GM12878 (cell line): Measurements from ENCODE around the gene MAPKAPK3. TPM values are rescaled to one million over a fixed set of nuclear protein-coding genes. Genes with fewer than 3 reads are reported as not detected.

ENCODE experiments used
- ATAC-seq: fragments of 200-7000 bp; cut with Tn5 transposase; 3 replicates; pipeline ENCODE4 v1.9.1; 2020; ENCODE audit warnings: mild to moderate bottlenecking, moderate library complexity
- BruUV-seq: library from RNA; stranded (reverse); fragments of 400-500 nt; replicated peaks from 2 replicates; lab custom pipeline; 2021; lab: Mats Ljungman, UMichigan
- CTCF ChIA-PET: fragments of 300-600 bp; sonication (Branson Sonifier 250); formaldehyde crosslinking; extraction: SDS; loops from one replicate; lab custom pipeline; 2021; ENCODE audit warnings: inconsistent platforms; lab: Yijun Ruan, JAX
- POLR2A ChIA-PET: fragments of 350-600 bp; formaldehyde crosslinking; extraction: SDS; loops from one replicate; lab custom pipeline; 2021; ENCODE audit warnings: inconsistent platforms; lab: Charles Lee
- RAD21 ChIA-PET: fragments of 300-600 bp; sonication (Branson Sonifier 250); formaldehyde crosslinking; loops from one replicate; lab custom pipeline; 2023; ENCODE audit warnings: antibody characterized with exemption; ENCODE audit not compliant: unreplicated experiment; lab: Charles Lee
- SMC1A ChIA-PET: fragments of 300-600 bp; sonication (Branson Sonifier 250); formaldehyde crosslinking; loops from one replicate; lab custom pipeline; 2023; ENCODE audit not compliant: unreplicated experiment, uncharacterized antibody; lab: Charles Lee
- DNase-seq: peaks from one replicate; pipeline ENCODE4 v3.0.0-alpha.2; 2011; ENCODE audit warnings: low read depth, low spot score
- FAIRE-seq: peaks from 3 replicates; lab custom pipeline; 2011; peaks lifted over from hg19 to GRCh38; lab: Jason Lieb, UNC
- H2AFZ ChIP-seq: 2 replicates; pipeline ENCODE4 v1.6.0; 2011; ENCODE audit warnings: low read depth, low read length, control low read depth; ENCODE audit not compliant: control insufficient read depth
- H3K27ac ChIP-seq: 2 replicates; pipeline ENCODE4 v1.5.1; 2011; ENCODE audit warnings: control low read depth; ENCODE audit not compliant: control insufficient read depth, insufficient read depth
- H3K27me3 ChIP-seq, 2 experiments: replicated peaks in 1 of 2; 2 replicates each; pipeline versions ENCODE4 v1.6.0 to v1.6.1; 2011; ENCODE audit warnings: low read length in 1 of 2; ENCODE audit not compliant: control insufficient read depth in 2 of 2, insufficient read depth in 2 of 2
- H3K36me3 ChIP-seq, 2 experiments: 2 replicates each; pipeline ENCODE4 v1.5.1; 2011; ENCODE audit warnings: low read length in 1 of 2; ENCODE audit not compliant: control insufficient read depth in 2 of 2, insufficient read depth in 2 of 2
- H3K4me1 ChIP-seq: 2 replicates; pipeline ENCODE4 v1.6.1; 2011; ENCODE audit warnings: mild to moderate bottlenecking, low read length, moderate library complexity, mixed read lengths; ENCODE audit not compliant: control insufficient read depth, insufficient read depth
- H3K4me2 ChIP-seq: 2 replicates; pipeline ENCODE4 v1.6.0; 2011; ENCODE audit warnings: control low read depth; ENCODE audit not compliant: control insufficient read depth, insufficient read depth
- H3K4me3 ChIP-seq: fragments of 200-600 bp; sonication (generic); 2 replicates; pipeline ENCODE4 v1.5.1; 2016
- H3K79me2 ChIP-seq: 2 replicates; pipeline ENCODE4 v1.6.0; 2011; ENCODE audit warnings: low read length; ENCODE audit not compliant: control insufficient read depth, insufficient read depth
- H3K9ac ChIP-seq: 2 replicates; pipeline ENCODE4 v1.8.0; 2011; ENCODE audit warnings: low read length, control low read depth, mixed read lengths; ENCODE audit not compliant: control insufficient read depth, insufficient read depth
- H3K9me3 ChIP-seq: replicated peaks from 3 replicates; pipeline ENCODE4 v1.5.1; 2011; ENCODE audit warnings: mild to moderate bottlenecking, low read length; ENCODE audit not compliant: control insufficient read depth, insufficient read depth
- H4K20me1 ChIP-seq: 2 replicates; pipeline ENCODE4 v1.6.0; 2011; ENCODE audit not compliant: control insufficient read depth, insufficient read depth
- IRF3 ChIP-seq: fragments of 450-650 bp; IDR thresholded peaks from 2 replicates; pipeline ENCODE4 v1.6.1; 2014; ENCODE audit warnings: mild to moderate bottlenecking
- SIX5 ChIP-seq: IDR thresholded peaks from 2 replicates; pipeline ENCODE4 v1.6.1; 2011; ENCODE audit warnings: mild to moderate bottlenecking, low read depth, low read length, moderate library complexity; ENCODE audit not compliant: severe bottlenecking
- SMAD1 ChIP-seq: fragments of 450-650 bp; IDR thresholded peaks from 2 replicates; pipeline ENCODE4 v1.6.1; 2018; ENCODE audit warnings: mild to moderate bottlenecking, low read depth; ENCODE audit not compliant: partially characterized antibody
- WGBS: methylation state at CpG from one replicate; pipeline ENCODE4 v1.1.6; 2016; ENCODE audit warnings: low lambda C conversion rate; ENCODE audit not compliant: insufficient replicate concordance, insufficient coverage; ENCODE audit errors: missing lambda C conversion rate; 5-methylcytosine and 5-hydroxymethylcytosine counted together
- in situ Hi-C: fragments of 300-500 bp; cut with MboI; formaldehyde crosslinking; loops from 9 replicates; pipeline ENCODE4 v1.14.3; 2018; ENCODE audit warnings: mixed read lengths
- intact Hi-C: fragments of 100-400 bp; cut with micrococcal nuclease; formaldehyde crosslinking; loops from one replicate; pipeline ENCODE4 v1.14.2; 2022; ENCODE audit not compliant: unreplicated experiment
- polyA plus RNA-seq, 11 experiments: library from polyadenylated mRNA; depleted of rRNA in 4 of 11; unstranded in 6 of 11; stranded (reverse) in 5 of 11; fragments of >200 nt; fragmentation: Nextera tagmentation in 4 of 11; fragmentation: Illumina TruSeq in 1 of 11; extraction: Ambion mirVana in 4 of 11; extraction: Trizol in 1 of 11; gene quantifications; 1 replicate in 1 of 11; 2 replicates in 10 of 11; pipeline versions ENCODE4 v1.2.1 to v1.2.3, GENCODE V29; 2011 to 2016; ENCODE audit warnings: inconsistent platforms in 2 of 11, missing spikeins in 2 of 11, low read depth in 1 of 11
- total RNA-seq, 4 experiments: library from RNA; depleted of rRNA in 3 of 4; stranded (reverse); fragments of >200 nt in 3 of 4; fragmentation: Illumina TruSeq in 1 of 4; extraction: Trizol in 1 of 4; gene quantifications; 2 replicates each; pipeline versions ENCODE4 v1.2.1 to v1.2.3, GENCODE V29; 2013 to 2021

MAPKAPK3 gene
- total and polyA plus RNA-seq, 10 of the 15 experiments (the other 5 are each of a cell fraction or from before 2014, with no cell fraction given) = 7.9 to 66.0 (median 39.0) TPM

GRCh38 chr3:50610181-50610971 is 6.6 kb upstream of the MAPKAPK3 start:
- ChIA-PET POLR2A (interaction anchor here (0.7 to 5.0 kb wide), 6 partner anchors 9 to 274 kb away, joined by 3 to 54 read pairs (median 4); partner anchors contain the start of genes C3orf18 and HEMK1), SMC1A (interaction anchor here (0.6 to 11.4 kb wide), 8 partner anchors 9 to 256 kb away, joined by 3 to 186 read pairs (median 5); partner anchors contain the start of gene HEMK1), RAD21 (interaction anchor here (1.7 to 12.9 kb wide), 5 partner anchors 8 to 260 kb away, joined by 5 to 244 read pairs (median 15); partner anchors contain the start of genes CYB561D2, HEMK1 and NPRL2), CTCF (interaction anchor here (0.9 to 13.9 kb wide), 8 partner anchors 9 to 318 kb away, joined by 3 to 410 read pairs (median 6); partner anchors contain the start of genes HEMK1, IFRD2 and ZMYND10)
- TSS peak; percentile 69 for BruUV-seq
- Histone ChIP-seq H2AFZ (no peak overlapping the region), H3K79me2 (no peaks in the 10 kb centered on the region), H3K27me3 (no peaks in the 10 kb centered on the region), H4K20me1 (no peaks in the 10 kb centered on the region), H3K4me1 (peaks cover 16% of the 10 kb centered on the region), H3K4me2 (peak overlapping the region; percentile 97), H3K9ac (peak overlapping the region; percentile 75; the same call in 1 of the 2 replicates), H3K36me3 (no peaks in the 10 kb centered on the region), H3K9me3 (no peaks in the 10 kb centered on the region), H3K27ac (no peak overlapping the region), H3K4me3 (peak overlapping the region; percentile 85)
- FAIRE-seq (no peak), ATAC-seq (no peak), DNase-seq (no peak)
- 45% methylated on average over 6 of the region's 6 CpGs for WGBS
- in situ Hi-C loops = loop anchor here (5.0 to 25.0 kb wide), 3 partner anchors 33 to 1077 kb away; no protein-coding TSS in a partner anchor
- intact Hi-C loops = loop anchor here (2.0 kb wide), 1 partner anchor 20 kb away; no protein-coding TSS in a partner anchor
- TF ChIP-seq SIX5 (no peak), IRF3 (no peak), SMAD1 (peak; percentile 62)
